SKM-1 treated with dmso at 0.1 percent for 144 hours (cell line): ENCODE data around the gene SPINK1.
"Not testable (repeated sequence)": the region's sequence is repeated elsewhere in the genome, so short reads cannot be mapped to it uniquely, and the experiment has no call there.

ENCODE experiments used
- DNase-seq: peaks from one replicate; lab custom pipeline; 2025; ENCODE audit not compliant: unreplicated experiment; lab: John Stamatoyannopoulos, UW

The SPINK1 gene

DNA sequence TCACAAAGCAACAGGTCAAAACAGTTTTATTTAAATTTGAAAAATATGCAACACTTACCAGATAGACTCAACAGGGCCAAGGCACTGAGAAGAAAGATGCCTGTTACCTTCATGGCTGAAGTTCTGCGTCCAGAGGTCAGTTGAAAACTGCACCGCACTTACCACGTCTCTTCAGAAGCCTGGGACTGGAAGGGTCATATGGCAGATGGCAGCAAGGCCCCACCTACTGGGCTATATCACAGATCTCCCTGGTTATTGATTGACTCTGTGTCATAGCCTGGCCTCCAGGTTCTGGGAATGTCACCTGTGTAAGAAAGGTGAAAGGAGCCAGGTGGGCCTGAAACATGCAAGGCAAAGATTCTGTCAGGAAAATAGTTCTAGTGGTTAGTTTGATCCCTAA lies at the start of gene SPINK1:
SPINK1 (minus strand) TSS at position 207 of the 400 bp plus-strand sequence; CDS start at position 113, 94 bp downstream.
- DNase-seq = no peak

GRCh38 chr5:147880487-147880886 lies 49.0 kb upstream of the SPINK1 start:
- no peak for DNase-seq

- DNase-seq = no peak
Measured at GRCh38 chr5:147879784-147880183, 48.3 kb upstream of the SPINK1 start.

GRCh38 chr5:147878066-147878759 lies 46.7 kb upstream of the SPINK1 start, which contains the start of gene SCGB3A2:
TSS of gene SCGB3A2 (plus strand) at chr5:147878711. CDS start at chr5:147878804, 93 bp downstream.
- no peak for DNase-seq

DNA sequence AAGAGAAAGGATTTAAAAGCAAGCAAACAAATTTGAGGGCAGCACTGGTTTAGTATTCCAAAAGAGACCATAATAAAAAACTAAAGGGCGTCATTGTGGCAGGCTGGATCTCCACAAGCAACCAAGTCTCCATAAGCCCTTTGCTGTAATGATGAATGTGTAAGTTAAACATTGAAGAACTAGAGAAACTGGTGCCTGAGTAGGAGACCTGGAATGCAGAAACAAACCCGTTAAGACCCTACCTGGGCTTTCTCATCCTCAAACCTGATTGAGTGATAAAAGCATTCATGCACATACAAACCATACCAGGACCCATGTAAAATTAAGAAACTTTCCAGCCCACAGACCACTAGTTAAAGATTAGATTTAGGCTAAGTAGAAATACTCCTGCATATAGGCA lies 45.2 kb upstream of the SPINK1 start:
- no peak for DNase-seq

GRCh38 chr5:147876141-147876540 lies 44.7 kb upstream of the SPINK1 start:
- no peak for DNase-seq

DNA sequence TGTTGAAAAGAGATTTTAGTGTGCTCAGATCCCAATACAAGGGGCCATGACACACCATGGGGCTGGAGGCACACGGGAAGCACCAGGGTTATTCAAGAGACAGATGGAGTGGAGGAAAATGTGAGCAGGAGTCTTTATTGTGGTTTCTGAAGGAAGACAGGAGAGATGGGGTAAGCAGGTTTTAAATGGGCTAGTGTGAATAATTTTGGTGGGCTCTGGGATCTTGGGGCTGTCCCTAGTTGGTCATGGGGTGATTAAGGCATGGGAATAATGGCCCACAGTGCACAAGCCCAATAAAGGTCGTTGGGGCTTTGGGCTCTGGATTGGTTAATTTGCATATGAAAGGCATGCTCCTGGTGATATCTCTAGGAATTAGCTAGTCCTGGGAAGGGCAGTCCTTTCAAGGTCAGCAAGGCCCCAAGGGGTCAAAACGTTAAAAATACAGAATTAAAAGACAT lies 43.5 kb upstream of the SPINK1 start:
- DNase-seq = no peak

GRCh38 chr5:147874118-147874875 lies 42.8 kb upstream of the SPINK1 start:
- DNase-seq = not testable (repeated sequence)

- not testable (repeated sequence) for DNase-seq
Measured at GRCh38 chr5:147872744-147873435, 41.4 kb upstream of the SPINK1 start.

GRCh38 chr5:147871980-147872549 lies 40.6 kb upstream of the SPINK1 start:
- not testable (repeated sequence) for DNase-seq

GRCh38 chr5:147869892-147870291 lies 38.4 kb upstream of the SPINK1 start:
- DNase-seq = not testable (repeated sequence)

DNA sequence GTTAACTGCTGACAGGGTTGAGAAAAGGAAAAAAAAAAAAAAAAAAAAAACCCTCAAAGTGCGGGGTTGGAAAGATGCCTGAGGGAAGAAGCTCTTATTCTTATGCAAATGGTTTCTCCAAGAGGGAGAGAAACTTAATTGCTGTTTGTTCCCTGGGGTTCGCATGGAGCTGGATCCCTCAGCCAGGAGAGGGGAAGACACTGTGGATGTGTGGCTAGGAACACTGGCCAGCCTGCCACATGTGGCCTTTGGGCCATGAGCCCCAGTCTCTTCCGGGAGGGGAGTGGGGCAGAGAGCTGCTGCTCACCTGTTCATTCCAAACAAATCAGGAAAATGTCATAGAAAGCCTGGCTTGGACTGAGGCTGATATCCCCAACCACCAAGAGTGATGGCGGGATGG lies 37.6 kb upstream of the SPINK1 start:
- DNase-seq = no peak

DNA sequence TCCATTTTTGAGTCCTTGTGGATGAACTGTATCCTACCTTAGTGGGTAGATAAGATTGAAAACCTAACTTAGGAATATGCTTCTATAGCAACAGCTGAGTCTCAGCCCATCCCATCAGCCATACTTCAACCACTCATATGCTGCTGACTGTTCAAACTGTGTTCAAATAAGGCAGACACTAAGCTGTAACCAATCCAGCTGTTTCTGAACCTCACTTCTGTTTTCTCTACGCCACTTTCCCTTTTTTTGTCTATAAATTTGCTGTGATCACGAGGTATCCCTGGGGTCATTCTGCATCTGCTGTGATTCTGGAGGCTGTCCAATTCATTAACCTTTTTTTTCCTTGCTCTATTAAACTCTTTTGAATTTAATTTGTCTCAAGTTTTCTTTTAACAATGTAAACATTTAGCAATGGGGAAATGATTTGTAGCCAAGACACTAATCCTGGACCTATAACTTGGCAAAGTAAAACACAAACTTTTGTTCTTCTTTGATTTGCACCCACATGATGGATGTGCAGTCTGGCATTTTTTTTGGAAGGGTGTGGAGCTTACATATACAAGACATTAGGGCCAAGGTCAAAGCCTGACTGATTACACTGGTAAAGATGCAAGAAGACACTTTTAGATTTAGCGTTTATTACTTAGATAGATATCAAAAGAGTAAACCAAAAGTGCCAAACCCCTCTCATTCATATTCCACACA lies 32.1 kb upstream of the SPINK1 start:
- no peak for DNase-seq

DNA sequence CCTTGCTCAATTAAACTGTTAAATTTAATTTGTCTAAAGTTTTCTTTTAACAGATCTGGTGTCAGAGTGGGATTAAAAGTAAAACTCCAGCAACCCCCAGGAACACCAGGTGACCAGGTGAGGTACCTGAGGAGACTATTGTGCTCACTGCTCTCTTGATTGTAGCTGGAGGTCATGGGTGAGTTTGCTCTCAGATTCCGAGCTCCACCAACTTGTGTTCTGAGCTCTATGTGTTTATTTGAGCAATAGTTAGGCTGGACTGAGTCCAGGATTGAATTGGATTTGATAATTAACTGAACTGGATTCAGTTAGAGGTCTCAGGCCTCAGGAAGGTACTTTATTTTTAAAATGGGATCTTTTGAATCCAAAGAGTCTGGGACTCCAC lies 29.2 kb upstream of the SPINK1 start:
- DNase-seq = no peak

GRCh38 chr5:147859962-147860640 lies 28.6 kb upstream of the SPINK1 start:
- DNase-seq = no peak

- no peak for DNase-seq
Measured at GRCh38 chr5:147858565-147858964, 27.1 kb upstream of the SPINK1 start.

DNA sequence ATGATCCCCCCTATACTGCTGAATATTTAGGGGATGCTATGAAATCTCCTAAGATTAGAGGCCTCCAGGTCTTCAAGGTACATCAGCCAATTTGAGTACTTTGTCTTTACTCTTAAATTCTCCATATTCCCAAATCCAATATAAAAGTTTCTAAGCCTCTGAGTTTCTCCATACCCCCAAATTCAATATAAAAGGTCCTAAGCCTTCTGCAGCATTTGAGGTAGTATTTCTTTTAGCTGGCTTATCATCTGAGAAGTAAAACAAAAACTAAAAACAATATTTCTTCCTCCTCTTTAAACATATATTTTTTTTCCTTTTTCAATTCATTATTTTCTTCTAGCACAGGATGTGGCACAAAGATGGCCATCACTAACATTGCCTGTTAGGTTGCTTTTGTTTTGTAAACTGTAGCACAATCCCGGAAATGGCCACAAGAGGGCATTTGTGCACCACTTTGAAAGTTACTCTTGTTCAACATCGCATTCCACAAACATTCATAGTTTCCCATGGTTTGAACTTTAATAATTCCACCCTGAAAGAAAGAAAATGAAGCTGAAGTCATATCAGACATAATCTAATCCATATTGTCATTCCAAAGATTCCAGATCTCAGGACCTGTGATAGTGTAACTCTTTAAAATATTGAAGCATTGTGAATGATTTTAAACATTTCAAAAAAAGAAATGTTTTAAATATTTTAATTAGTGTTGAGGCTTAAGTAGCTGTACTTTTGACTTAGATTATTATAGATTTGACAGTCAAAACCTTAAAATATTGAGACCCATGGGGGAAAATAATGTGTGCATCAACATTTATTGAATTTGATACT lies 26.0 kb upstream of the SPINK1 start:
- peak; percentile 35 for DNase-seq

DNA sequence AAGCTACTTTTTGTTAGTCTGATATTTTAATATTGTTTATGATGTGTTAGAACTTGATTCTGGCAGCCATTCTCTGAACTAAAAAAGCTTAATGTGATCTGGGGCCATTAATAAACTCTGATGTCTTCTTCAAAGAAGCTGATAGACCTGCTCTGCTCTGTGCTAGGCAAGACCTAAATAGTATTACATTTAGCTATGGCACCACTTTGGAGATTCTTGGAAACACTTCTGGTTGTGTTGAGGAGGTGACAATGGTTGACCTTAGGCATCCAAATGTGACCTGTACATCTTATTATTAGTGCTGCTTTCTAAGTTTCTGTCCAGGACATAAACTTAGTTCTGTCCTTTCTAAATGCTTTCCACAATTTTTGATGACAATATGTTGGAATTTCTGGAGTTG lies 25.3 kb upstream of the SPINK1 start:
- DNase-seq = no peak

GRCh38 chr5:147855774-147856069 lies 24.3 kb upstream of the SPINK1 start:
- no peak for DNase-seq
